Mammary epithelial cell (primary cell): ENCODE data around the gene SNAPC5.

Experiments used
- EZH2 ChIP-seq: IDR thresholded peaks from 2 replicates; pipeline ENCODE4 v1.6.1; 2012; ENCODE audit warnings: low read length, inconsistent platforms, borderline replicate concordance
- TF ChIP-seq, protein P1 (sequence below), 2 donors: IDR thresholded peaks in 1 of 2; conservative IDR thresholded peaks in 1 of 2; 2 replicates each; pipeline ENCODE4 v1.5.1; 2011 to 2012; ENCODE audit warnings: inconsistent platforms in 2 of 2, low read length in 2 of 2, mild to moderate bottlenecking in 2 of 2, control low read depth in 1 of 2, low read depth in 1 of 2; ENCODE audit not compliant: insufficient read depth in 1 of 2; ENCODE audit errors: extremely low read depth in 1 of 2

DNA sequence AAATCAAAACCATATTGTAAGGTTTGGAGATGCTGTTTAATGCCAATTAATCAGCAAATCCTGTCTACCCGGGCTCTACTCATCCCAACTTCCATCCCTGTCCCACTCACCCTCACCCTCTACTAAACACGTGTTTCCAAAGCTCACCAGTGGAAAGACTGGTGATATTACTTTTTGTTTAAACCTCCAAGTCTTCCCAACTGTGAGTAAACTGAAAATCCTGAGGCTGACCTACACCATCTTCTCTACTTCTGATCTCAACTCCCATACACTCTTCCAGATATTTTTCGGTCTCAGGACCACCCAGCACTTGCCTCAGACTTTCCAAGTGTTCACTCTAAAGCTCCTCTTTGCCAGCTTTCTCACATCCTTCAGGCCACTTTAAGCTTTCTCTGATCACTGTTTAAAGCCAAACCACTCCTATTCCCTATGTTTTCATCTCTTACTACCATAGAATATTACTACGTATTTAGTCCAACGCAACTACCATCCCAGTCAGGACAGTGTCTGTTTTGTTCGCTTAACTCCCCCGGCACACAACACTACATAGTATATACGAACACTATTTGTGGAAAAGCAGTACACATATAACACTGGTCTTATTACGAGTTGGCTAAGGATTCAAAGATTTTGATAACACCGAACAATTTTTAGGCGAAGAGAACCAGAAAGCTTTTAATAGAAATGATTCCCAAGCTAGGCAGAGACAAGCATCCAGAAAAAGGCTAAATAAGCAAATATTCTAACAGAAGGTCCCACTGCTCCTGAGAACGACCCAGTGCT, 6.4 kb upstream of the SNAPC5 start:
- TF ChIP-seq, protein P1, sequence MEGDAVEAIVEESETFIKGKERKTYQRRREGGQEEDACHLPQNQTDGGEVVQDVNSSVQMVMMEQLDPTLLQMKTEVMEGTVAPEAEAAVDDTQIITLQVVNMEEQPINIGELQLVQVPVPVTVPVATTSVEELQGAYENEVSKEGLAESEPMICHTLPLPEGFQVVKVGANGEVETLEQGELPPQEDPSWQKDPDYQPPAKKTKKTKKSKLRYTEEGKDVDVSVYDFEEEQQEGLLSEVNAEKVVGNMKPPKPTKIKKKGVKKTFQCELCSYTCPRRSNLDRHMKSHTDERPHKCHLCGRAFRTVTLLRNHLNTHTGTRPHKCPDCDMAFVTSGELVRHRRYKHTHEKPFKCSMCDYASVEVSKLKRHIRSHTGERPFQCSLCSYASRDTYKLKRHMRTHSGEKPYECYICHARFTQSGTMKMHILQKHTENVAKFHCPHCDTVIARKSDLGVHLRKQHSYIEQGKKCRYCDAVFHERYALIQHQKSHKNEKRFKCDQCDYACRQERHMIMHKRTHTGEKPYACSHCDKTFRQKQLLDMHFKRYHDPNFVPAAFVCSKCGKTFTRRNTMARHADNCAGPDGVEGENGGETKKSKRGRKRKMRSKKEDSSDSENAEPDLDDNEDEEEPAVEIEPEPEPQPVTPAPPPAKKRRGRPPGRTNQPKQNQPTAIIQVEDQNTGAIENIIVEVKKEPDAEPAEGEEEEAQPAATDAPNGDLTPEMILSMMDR (conservative IDR thresholded peaks at IDR 0.05 in 1 of 2, IDR thresholded peaks at IDR 0.05 in 1 of 2; ENCODE audit: extremely low read depth in 1 of 2, insufficient read depth in 1 of 2, low read depth in 1 of 2, low read length in 2 of 2) = no peak
- no peak for TF ChIP-seq EZH2
